GM23338 (cell line): Measurements from ENCODE around the gene UGDH.

Experiments
- POLR2AphosphoS5 ChIP-seq: IDR thresholded peaks from 2 replicates; pipeline ENCODE4 v1.6.1; 2016; ENCODE audit warnings: antibody characterized with exemption, low read depth
- TF ChIP-seq, protein P1 (sequence below), 2 experiments: fragments of 200-600 bp in 1 of 2; sonication (generic) in 1 of 2; conservative IDR thresholded peaks; 2 replicates each; pipeline versions ENCODE4 v1.5.1 to v1.6.1; 2016 to 2017; ENCODE audit warnings: antibody characterized with exemption in 2 of 2, low read depth in 2 of 2, mild to moderate bottlenecking in 2 of 2, moderate library complexity in 1 of 2

DNA sequence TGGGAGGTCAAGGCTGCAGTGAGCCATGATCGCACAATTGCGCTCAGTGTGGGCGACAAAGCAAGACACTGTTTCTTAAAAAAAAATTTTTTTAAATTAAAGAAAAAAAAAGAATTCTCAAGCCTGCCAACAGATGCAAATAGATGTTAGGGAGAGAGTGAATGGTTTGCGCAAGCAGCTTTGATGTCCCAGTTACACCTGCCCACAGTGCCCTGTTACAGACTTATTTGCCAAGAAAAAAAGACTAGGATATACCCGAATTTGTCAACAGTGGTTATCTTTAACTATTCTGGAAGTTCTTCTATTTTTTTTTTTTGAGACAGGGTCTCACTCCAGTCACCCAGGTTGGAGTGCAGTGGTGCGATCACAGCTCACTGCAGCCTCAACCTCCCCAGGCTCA, 44.3 kb upstream of the UGDH start:
- TF ChIP-seq, protein P1, sequence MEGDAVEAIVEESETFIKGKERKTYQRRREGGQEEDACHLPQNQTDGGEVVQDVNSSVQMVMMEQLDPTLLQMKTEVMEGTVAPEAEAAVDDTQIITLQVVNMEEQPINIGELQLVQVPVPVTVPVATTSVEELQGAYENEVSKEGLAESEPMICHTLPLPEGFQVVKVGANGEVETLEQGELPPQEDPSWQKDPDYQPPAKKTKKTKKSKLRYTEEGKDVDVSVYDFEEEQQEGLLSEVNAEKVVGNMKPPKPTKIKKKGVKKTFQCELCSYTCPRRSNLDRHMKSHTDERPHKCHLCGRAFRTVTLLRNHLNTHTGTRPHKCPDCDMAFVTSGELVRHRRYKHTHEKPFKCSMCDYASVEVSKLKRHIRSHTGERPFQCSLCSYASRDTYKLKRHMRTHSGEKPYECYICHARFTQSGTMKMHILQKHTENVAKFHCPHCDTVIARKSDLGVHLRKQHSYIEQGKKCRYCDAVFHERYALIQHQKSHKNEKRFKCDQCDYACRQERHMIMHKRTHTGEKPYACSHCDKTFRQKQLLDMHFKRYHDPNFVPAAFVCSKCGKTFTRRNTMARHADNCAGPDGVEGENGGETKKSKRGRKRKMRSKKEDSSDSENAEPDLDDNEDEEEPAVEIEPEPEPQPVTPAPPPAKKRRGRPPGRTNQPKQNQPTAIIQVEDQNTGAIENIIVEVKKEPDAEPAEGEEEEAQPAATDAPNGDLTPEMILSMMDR (conservative IDR thresholded peaks at IDR 0.05; ENCODE audit: low read depth in 2 of 2) = no peak
- TF ChIP-seq POLR2AphosphoS5 = no peak
